COLO668 (cell line): ENCODE results near the gene CAMK1D.
A peak's percentile ranks its signal among the peaks of the same experiment; 100 is the strongest.
"Not testable (repeated sequence)": the region's sequence is repeated elsewhere in the genome, so short reads cannot be mapped to it uniquely, and the experiment has no call there.

ENCODE experiments used
- DNase-seq: peaks from one replicate; lab custom pipeline; 2025; ENCODE audit not compliant: unreplicated experiment; lab: John Stamatoyannopoulos, UW

CAMK1D gene

DNA sequence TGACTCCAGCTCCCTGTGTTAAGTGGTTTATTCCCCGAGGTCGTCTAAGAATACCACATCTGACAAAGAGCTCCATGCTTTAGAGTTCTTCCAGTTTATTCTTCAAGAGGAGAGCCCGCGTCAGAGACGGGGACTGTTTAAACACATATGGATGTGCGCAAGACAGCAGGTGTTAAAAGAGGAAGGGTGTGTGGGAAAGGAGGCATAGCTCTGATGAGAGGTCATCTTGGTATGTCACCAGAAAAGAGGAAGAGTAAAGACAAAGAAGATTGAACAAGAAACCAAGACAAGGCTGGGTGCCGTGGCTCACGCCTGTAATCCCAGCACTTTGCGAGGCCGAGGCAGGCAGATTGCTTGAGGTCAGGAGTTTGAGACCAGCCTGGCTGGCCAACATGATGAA, 393.4 kb downstream of the CAMK1D start:
- no peak for DNase-seq

DNA sequence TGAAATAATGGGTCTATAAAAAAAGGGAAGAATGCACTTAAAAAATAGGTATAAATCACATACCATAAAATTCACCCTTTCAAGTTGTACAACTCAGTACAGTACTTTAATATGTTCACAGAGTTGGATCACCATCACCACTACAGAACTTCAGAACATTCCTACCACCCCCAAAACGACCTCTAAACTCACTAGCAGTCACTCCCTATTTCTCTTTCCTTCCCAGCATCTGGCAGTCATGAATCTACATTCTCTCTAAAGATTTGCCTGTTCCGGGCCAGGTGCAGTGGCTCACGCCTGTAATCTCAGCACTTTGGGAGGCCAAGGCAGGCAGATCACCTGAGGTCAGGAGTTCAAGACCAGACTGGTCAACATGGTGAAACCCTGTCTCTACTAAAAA, 394.1 kb downstream of the CAMK1D start:
- not testable (repeated sequence) for DNase-seq

DNA sequence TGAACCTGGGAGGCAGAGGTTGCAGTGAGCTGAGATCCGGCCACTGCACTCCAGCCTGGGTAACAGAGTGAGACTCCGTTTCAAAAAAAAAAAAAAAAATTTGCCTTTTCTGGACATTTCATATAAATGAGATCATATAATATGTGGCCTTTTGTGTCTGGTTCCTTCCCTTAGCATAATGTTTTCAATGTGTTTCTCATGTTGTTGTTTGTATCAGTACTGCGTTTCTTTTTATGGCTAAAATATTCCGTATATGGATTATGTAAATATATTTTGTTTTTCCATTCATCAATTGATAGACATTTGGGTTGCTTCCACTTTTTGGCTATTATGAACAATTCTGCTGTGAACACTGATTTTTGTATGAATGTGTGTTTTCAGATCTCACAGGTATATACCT, 394.6 kb downstream of the CAMK1D start:
- no peak for DNase-seq

DNA sequence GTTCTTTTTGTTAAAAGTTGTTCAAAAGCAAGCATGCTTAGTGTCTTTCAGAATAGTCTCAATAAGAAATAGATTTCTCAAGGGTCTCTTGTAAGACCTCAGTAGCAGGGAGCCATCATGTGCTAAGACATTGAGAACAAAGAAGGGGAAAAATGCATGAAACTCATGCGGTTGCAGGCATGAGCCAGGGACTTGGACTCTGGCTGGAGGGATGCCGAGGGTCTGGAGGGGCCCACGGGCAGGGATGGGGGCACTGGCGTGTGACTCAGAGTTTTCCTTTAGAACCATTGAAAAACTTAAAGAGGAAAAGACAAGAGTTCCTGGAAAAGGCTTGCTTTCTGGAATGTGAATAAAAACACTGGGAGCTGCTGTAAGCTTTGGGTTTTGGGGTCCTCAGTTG, 398.8 kb downstream of the CAMK1D start:
- no peak for DNase-seq

DNA sequence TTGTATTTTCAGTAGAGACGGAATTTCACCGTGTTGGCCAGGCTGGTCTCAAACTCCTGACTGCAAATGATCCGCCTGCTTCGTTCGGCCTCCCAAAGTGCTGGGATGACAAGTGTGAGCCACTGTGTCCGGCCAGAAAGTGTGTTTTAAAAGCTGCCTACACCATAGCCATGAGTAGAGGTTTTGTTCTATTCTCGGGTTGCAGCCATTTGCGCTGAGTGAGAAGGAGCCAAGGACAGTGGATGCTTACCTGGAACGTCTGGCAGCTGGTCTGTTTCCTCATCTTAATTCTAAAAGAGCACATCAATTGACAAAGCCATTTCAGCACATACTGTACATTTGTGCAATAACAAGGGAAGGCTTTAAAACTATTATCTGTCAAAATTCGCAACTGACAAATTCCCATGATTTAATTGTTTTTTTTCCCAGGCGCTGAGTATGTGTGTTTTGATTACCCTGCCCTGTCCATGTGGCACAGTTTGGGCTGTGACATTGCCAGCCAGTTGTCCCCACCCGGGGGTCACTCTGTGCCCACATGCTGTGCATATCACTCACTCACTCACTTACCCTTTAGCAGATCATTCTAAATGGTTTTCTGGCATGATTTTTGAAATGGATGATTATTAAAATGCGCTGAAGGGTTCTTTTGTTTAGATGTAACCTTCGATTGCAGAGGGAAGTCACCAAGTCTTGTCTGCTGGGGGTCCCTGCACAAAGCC, 400.6 kb downstream of the CAMK1D start:
- DNase-seq, result no peak

DNA sequence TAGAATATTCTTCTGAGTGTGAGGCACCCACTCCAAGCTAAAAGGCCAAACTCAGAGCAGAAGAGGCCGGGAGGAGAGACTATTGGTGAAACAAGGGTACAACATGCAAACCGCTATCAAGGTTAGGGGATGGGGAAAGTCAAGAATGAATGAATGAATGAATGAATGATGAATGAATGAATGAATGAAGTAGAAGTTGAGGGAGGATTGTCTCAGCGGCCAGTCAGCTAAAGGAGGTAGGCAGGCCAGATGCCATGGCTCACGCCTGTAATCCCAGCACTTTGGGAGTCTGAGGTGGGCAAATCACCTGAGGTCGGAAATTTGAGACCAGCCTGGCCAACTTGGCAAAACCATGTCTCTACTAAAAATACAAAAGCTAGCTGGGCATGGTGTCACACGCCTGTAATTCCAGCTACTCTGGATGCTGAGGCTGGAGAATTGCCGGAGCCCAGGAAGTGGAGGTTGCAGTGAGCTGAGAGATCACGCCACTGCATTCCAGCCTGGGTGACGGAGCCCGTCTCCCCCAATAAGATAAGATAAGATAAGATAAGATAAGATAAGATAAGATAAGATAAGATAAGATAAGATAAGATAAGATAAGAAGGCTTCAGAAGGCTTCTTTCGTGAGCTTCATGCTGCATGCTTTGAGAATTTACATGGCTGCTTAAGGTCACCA, 401.3 kb downstream of the CAMK1D start:
- no peak for DNase-seq

DNA sequence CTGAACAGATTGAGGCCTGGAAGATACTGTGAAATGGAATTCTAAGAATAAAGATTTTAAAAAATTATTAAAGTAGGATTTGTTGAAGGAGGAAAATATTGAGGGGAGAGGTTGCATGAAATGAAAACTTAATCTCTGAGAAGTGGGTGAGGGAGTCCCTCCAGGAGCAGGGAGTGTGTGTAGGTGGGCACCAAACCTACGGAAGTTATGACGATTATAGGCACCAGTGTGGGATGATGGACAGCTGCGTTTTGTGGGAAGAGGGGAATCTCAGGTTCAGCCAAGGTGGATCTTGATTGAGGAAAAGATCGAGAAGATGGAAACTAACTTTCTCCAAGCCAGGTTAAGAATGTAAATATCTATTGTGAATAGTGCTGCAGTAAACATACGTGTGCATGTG, 405.7 kb downstream of the CAMK1D start:
- no peak for DNase-seq

DNA sequence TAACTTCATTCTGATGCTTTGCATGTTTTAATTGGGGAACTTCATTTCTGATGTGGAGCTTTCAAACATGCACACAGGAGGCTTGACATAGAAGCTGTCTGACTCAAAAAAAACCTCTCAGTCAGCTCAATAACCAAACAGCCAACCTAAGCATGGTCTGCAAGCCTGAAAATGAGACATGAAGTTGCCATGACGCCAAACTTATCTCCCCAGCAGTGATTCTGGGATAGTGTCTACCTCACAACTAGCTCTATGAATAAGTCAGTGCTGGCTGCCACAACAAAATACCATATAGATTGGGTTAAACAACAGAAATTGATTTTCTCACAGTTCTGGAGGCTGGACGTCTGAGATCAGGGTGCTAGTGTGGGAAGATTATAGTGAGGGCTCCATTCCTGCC, 408.0 kb downstream of the CAMK1D start:
- no peak for DNase-seq

DNA sequence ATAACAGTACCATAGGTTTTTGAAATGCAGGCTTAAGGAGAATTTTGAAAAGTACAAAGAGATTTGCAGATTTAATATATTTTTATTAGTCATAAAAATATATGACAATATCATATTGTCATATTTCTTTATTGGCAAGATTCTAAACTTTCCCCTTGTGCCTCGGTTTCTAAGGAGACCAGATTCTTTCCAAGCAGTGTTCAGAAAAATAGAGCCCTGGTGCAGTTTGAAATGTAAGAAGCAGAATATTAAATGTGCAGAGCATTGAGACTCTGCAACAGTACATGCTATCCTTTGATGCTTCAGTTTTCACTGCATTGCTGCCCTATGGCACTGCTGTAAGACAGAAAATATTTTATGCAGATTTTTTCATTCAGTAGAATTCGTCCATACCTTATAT, 408.9 kb downstream of the CAMK1D start:
- DNase-seq, result no peak

DNA sequence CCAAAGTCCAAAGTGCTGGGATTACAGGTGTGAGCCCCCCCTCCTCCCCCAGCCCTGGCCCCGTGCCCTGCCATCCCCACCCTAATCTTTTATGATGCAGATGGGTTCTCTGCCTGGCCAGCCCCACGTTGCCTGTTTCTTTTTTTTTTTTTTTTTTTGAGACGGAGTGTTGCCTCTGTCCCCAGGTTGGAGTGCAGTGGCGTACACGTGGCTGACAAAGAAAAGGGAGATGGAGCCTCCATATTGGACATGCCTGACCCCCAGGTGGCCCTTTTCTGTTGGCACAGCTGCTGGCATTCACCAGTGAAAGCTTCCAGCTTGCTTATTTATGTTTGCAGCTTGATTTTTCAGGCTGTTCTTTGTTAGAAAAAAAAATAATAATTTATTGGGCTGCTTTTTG, 416.9 kb downstream of the CAMK1D start:
- DNase-seq, result peak; percentile 70

DNA sequence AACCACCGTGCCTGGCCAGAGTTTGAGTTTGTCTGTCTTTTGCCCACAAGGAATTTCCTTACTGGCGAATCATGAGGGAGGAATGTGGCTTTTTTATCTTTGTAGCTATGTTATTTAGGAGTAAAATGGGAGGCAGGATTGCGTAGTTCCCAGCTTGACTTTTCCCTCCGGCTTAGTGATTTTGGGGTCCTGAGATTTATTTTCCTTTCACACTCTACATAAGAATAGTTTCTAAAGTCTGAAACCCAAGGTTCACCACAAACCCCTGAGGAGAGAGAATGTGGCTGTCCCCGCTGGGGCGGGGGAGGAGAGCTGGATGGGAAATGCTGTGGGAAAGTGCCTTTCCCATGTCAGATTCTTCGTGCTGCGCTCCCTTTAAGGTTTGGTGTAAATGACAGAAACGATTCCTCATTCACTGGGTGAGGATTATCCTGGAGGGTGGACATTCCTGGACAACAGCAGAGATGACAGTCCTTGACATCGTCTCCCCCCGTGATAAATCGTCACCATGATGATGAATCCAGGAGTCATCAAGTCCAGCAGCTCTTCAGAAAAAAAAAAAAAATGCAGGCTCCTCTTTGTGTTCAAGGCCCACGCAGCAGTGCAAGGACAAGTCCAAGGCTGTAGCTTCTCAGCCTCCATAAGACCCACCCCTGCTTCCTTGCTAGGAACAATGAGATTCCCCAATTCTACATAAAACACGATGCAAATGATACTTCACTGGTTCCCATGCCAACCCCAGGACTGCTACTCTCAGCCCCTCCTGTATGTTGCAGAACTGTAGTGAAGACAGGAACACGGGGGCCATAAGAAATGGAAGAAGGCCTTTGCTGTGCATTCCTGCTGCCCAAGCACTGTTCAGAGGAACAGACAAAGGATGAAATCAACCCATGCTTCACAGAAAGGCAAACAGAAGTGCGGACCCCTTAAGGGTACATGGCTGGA, 419.1 kb downstream of the CAMK1D start:
- no peak for DNase-seq

DNA sequence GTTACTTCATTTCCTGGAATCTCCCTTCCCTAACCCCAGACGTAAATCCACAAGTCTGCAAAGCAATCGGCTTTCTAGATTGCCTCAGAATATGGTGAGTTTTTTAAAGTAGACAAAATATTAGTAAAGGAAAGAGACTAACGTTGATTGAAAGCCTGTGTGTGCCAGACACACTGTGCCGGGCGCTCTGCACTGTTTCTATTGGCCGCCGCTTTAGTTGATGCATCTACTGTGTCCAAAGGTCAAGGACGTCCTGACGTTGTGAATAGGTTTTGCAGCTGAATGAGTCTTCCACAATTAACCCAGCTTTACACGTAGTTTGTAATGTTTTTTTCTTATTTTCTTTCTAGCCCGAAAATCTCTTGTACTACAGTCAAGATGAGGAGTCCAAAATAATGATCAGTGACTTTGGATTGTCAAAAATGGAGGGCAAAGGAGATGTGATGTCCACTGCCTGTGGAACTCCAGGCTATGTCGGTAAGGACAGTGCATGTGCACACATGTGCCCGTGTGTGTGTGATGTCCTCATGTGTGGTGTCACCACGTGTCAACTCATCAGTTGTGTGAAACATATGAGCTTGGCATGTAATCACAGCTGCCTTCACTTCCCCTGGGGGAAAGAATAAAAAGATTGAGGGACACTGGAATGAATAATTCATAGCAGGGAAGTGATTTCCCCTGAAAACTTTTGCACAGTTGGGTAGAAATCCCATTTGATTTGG, 420.1 kb downstream of the CAMK1D start:
- no peak for DNase-seq

DNA sequence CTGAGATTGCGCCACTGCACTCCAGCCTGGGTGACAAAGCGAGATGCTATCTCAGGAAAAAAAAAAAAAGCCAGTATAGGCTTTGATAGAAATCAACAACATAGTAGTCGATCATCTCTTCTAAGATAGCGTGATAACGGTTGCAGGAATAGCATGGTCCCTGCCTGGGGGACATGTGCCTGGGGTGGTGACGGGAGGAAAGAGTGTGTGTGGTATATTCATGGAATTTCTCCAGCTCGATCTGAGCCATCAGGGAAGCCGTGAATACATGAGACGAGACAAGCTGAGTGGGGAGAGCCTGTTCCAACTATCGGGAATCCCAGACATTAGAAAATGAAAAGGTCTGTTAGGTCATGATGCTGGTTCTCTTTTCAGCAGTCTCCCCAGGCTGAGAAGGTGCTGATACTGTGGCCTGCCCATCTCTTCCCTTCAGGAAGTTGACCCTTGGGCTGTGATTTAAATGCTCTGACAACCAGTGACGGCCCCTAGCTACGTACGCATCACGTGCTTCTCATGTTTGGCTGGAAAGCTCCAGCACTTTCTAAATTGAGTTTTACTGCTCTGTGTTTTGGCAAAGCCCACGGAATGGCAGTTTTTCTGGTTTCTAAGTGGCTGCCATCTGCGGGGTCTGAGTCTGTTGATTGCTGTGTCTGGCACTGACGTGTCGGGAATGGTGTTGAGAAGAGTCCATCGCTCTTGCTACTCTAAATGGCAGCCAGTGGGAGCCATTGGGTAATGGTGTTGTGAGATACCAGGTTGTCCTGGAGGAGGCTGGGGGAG, 422.8 kb downstream of the CAMK1D start:
- no peak for DNase-seq

DNA sequence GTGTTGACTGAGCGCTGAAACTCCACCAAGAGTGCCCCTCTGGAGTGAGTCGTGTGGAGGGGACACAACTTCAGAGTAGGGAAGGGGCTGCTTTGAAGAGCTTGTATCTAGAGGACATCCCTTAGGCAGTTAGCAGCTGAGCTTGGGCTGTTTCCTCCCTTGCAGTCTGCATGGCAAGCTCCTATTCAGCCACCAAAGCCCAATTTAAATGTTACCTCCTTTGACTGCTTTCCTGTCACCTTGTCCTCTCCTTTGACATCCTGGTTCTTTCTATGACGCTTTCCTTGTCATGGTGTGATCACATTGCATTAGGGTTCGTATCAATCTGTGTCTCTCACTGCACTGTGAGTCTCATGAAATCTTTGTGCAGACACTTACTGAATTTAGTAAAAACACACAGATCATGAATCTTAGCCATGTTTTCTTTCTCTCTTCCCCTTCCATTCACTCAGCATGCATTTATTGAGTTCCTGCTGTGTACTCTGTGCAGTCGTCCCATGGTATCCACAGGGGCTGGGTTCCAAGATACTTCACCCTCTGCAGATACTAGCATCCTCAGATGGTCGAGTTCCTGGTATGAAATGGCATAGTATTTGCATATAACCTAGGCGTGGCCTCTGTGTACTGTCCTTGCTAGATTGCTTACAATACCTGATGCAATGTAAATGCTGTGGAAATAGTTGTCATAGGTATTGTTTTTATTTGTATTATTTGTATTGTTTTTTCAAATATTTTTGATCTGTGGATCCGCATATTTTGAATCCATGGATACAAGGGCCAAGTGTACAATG, 423.6 kb downstream of the CAMK1D start:
- DNase-seq, result no peak

DNA sequence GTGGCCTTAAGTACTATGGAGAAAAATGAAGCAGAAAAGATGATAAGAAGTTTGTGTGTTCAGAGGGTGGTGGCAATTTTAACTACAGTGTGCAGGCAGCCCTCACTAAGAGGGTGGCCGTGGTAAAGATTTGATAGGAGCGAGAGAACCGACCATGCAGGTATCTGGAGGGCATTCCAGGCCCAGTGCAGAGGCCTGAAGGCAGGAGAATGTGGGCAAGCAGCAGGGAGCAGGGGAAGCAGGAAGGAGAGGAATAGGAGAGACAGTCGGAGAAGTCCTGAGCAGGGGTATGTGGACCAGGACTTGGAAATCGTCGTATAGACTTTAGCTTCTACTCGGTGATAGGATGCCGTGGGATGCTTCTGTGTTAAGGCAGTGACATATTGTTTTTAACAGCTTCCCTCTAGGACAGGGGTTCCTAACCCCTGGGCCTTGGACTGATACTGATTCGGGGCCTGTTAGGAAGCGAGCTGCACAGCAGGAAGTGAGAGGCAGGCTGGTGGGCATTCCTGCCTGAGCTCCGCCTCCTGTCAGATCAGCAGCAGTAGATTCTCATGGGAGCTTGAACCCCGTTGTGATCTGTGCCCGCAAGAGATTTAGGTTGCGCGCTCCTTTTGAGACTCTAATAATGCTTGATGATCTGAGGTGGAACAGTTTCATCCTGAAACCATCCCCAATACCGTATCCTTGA, 425.0 kb downstream of the CAMK1D start:
- DNase-seq, result no peak

DNA sequence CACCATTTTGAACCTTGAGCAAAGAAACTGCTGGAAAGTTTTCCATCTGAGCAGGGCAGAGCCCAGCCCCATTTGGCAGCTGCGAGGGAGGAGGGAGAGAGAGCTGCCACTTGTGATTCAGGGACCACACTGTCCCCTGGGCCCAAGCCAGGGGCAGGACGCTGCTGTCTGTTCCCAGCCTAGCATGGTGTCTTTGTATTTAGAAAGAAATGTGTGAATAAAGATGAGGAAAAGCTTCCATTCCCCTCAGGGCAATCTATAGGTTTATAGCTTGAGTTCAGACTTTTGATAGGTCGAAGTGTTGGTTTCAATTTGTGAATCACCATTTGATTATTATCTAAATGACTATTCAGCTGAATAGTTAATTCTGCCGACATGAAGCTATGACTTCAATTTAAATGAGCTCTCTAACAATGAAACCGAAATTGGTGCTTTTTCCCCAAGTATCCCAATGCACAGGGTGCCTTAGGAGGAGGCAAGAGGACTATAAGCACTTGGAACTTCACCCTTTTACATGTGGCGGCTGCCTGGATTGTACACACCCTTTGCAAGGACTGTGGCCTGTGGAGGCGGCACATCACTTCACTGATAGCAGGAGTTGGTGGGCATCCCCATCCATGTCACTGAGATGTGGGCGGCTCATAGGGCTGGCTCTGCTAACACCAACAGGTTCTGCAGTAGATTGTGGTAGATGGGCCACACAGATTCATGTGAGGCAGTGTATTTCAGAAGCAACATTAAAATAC, 428.7 kb downstream of the CAMK1D start:
- no peak for DNase-seq

DNA sequence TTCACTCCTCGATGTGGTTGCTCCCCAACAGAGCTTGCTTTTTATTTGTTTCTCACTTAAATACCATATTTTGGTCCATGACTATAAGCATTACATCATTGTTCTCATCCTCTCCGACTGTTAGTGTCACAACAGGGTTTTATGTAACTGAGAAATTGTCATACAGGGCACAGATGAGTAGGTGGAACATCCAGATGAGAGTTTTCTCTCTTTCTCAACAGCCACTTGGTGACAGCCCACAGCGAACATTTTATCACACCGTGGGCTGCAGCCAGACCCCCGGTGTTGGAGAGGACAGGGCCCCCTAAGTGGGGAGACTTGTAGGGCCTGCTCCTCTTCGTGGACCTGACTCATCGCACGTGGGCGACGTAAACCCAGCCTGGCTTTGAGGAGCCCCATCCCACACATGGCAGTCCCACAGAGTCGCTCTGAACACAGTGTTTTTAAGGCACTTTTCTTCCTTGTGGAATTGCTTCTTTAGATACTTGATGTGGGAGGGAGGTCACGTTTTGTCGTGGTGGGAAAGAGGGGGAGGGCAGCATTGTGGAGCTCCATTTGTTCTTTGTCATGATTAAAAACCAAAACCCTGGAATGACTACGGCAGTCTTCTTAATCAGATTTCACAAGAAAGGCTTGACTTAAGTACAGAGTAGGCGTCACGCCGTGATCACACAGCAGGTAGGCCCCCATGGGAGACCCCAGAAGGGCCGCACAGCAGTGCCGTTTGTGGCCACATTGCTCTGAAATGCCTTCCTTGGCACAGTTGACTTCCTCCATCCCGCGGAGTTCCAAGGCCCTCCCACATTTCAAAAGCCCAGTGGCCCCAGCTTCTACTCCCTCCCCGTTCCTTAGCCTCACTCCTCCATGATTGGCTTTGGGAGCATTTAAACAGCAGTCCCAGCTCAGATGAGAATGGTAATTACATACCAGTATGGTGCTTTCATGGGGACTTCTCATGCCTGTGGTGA, 431.6 kb downstream of the CAMK1D start:
- no peak for DNase-seq
